Tibial nerve (tissue), 4 donors: ENCODE results near the gene PNMT.

Experiments
- CTCF ChIP-seq, 5 experiments: fragments of 200-600 bp in 3 of 5; fragments of 450-650 bp in 2 of 5; sonication (generic) in 3 of 5; IDR thresholded peaks; one replicate each; pipeline ENCODE4 v1.5.1; 2016 to 2019; ENCODE audit warnings: antibody characterized with exemption in 5 of 5, mild to moderate bottlenecking in 3 of 5, moderate library complexity in 2 of 5
- EP300 ChIP-seq, 2 donors: sonication (generic); formaldehyde crosslinking; IDR thresholded peaks; one replicate each; pipeline ENCODE4 v1.6.1; 2017; ENCODE audit warnings: antibody characterized with exemption in 2 of 2, mild to moderate bottlenecking in 1 of 2
- POLR2A ChIP-seq, 2 donors: fragments of 450-650 bp; IDR thresholded peaks; one replicate each; pipeline ENCODE4 v1.6.1; 2017; ENCODE audit warnings: antibody characterized with exemption in 2 of 2, mild to moderate bottlenecking in 2 of 2, moderate library complexity in 2 of 2

- TF ChIP-seq CTCF (IDR thresholded peaks at IDR 0.05) (no peak), POLR2A (IDR thresholded peaks at IDR 0.05) (no peak), EP300 (IDR thresholded peaks at IDR 0.05) (no peak)
Measured at GRCh38 chr17:39684369-39685192, 16.3 kb downstream of the PNMT start.
